Measurements from ENCODE around the gene PIGB.
"Not testable (repeated sequence)": the region's sequence is repeated elsewhere in the genome, so short reads cannot be mapped to it uniquely, and the experiment has no call there.

The PIGB gene

GRCh38 chr15:55383687-55384086 lies 64.7 kb downstream of the PIGB start:
- no peak for DNase-seq

GRCh38 chr15:55387027-55387426 lies 68.0 kb downstream of the PIGB start:
- DNase-seq = no peak

GRCh38 chr15:55389264-55389607 lies 70.2 kb downstream of the PIGB start:
- no peak for DNase-seq

GRCh38 chr15:55394694-55395093 lies 75.7 kb downstream of the PIGB start:
- DNase-seq = no peak

- DNase-seq = no peak
These were observed 79.2 kb downstream of the PIGB start for GRCh38 chr15:55398243-55398642.

GRCh38 chr15:55400050-55400449 lies 81.0 kb downstream of the PIGB start:
- not testable (repeated sequence) for DNase-seq

GRCh38 chr15:55401786-55402246 lies 82.8 kb downstream of the PIGB start:
- DNase-seq = no peak

- no peak for DNase-seq
These were observed 83.7 kb downstream of the PIGB start for GRCh38 chr15:55402707-55403106.

GRCh38 chr15:55403531-55403930 lies 84.5 kb downstream of the PIGB start:
- DNase-seq = no peak

Measured in stimulated activated CD4-positive, alpha-beta T cell treated with anti-CD3 and anti-CD28 coated beads, Interleukin-4, amount 100 ng/mL, for 24 hours (primary cell).